ENCODE results near the gene PGAP2. TPM values are rescaled to one million over a fixed set of nuclear protein-coding genes. Genes with fewer than 3 reads are reported as not detected.

Gene PGAP2
- total RNA-seq, 1 experiment from 2014 or later = 27.2 TPM

- Mint-ChIP-seq H3K27ac (ENCODE audit: low read depth, unreplicated experiment) (peak overlapping the region; percentile 42), H3K4me1 (ENCODE audit: insufficient read depth, unreplicated experiment) (peaks cover 40% of the 10 kb centered on the region), H3K36me3 (ENCODE audit: insufficient read depth, unreplicated experiment) (peaks cover 59% of the 10 kb centered on the region), H3K27me3 (ENCODE audit: insufficient read depth, unreplicated experiment) (no peaks in the 10 kb centered on the region), H3K4me3 (ENCODE audit: unreplicated experiment) (no peak overlapping the region), H3K9me3 (ENCODE audit: unreplicated experiment) (no peaks in the 10 kb centered on the region)
- intact Hi-C loops (cut with micrococcal nuclease) = no loop called here
- ChIA-PET CTCF (interaction anchor here (1.2 to 1.5 kb wide), 3 partner anchors 15 to 238 kb away, joined by 6 to 12 read pairs (median 7); no protein-coding TSS in a partner anchor), POLR2A (interaction anchor here (0.6 kb wide), 1 partner anchor 37 kb away, joined by 3 read pairs; the partner anchor contains the start of gene NUP98)
- BruUV-seq (replicated peaks) = no TSS peak
- no peak for DNase-seq (ENCODE audit: unreplicated experiment)
- TF ChIP-seq CTCF (IDR thresholded peaks at IDR 0.05; ENCODE audit: unreplicated experiment) = no peak
Observed at GRCh38 chr11:3834349-3834663, 25.9 kb downstream of the PGAP2 start.

GRCh38 chr11:3834664-3835461 lies 26.5 kb downstream of the PGAP2 start:
- intact Hi-C loops (cut with micrococcal nuclease) = no loop called here
- Mint-ChIP-seq H3K27ac (ENCODE audit: low read depth, unreplicated experiment) (peak overlapping the region; percentile 82), H3K9me3 (ENCODE audit: unreplicated experiment) (no peaks in the 10 kb centered on the region), H3K27me3 (ENCODE audit: insufficient read depth, unreplicated experiment) (no peaks in the 10 kb centered on the region), H3K36me3 (ENCODE audit: insufficient read depth, unreplicated experiment) (peaks cover 54% of the 10 kb centered on the region), H3K4me1 (ENCODE audit: insufficient read depth, unreplicated experiment) (peaks cover 45% of the 10 kb centered on the region), H3K4me3 (ENCODE audit: unreplicated experiment) (no peak overlapping the region)
- DNase-seq (ENCODE audit: unreplicated experiment) = no peak
- POLR2A ChIA-PET = interaction anchor here (0.6 kb wide), 1 partner anchor 37 kb away, joined by 3 read pairs; the partner anchor contains the start of gene NUP98
- TF ChIP-seq CTCF (IDR thresholded peaks at IDR 0.05; ENCODE audit: unreplicated experiment) = no peak
- no TSS peak for BruUV-seq (replicated peaks)
- CTCF ChIA-PET = interaction anchor here (0.7 to 2.0 kb wide), 4 partner anchors 20 to 238 kb away, joined by 3 to 15 read pairs (median 6); partner anchors contain the start of gene STIM1

GRCh38 chr11:3835751-3836150 lies 27.4 kb downstream of the PGAP2 start:
- Mint-ChIP-seq H3K27me3 (ENCODE audit: insufficient read depth, unreplicated experiment) (no peaks in the 10 kb centered on the region), H3K4me3 (ENCODE audit: unreplicated experiment) (no peak overlapping the region), H3K36me3 (ENCODE audit: insufficient read depth, unreplicated experiment) (peaks cover 45% of the 10 kb centered on the region), H3K27ac (ENCODE audit: low read depth, unreplicated experiment) (peak overlapping the region; percentile 82), H3K4me1 (ENCODE audit: insufficient read depth, unreplicated experiment) (peaks cover 48% of the 10 kb centered on the region), H3K9me3 (ENCODE audit: unreplicated experiment) (no peaks in the 10 kb centered on the region)
- no TSS peak for BruUV-seq (replicated peaks)
- ChIA-PET POLR2A (no interaction called here), CTCF (interaction anchor here (0.7 to 2.0 kb wide), 3 partner anchors 19 to 237 kb away, joined by 3 to 15 read pairs (median 4); partner anchors contain the start of gene STIM1)
- DNase-seq (ENCODE audit: unreplicated experiment) = no peak
- intact Hi-C loops (cut with micrococcal nuclease) = no loop called here
- no peak for TF ChIP-seq CTCF (IDR thresholded peaks at IDR 0.05; ENCODE audit: unreplicated experiment)

GRCh38 chr11:3836903-3837302 lies 28.5 kb downstream of the PGAP2 start:
- Mint-ChIP-seq H3K9me3 (ENCODE audit: unreplicated experiment) (no peaks in the 10 kb centered on the region), H3K36me3 (ENCODE audit: insufficient read depth, unreplicated experiment) (peaks cover 35% of the 10 kb centered on the region), H3K4me3 (ENCODE audit: unreplicated experiment) (no peak overlapping the region), H3K27ac (ENCODE audit: low read depth, unreplicated experiment) (peak overlapping the region; percentile 42), H3K27me3 (ENCODE audit: insufficient read depth, unreplicated experiment) (no peaks in the 10 kb centered on the region), H3K4me1 (ENCODE audit: insufficient read depth, unreplicated experiment) (peaks cover 44% of the 10 kb centered on the region)
- DNase-seq (ENCODE audit: unreplicated experiment) = no peak
- POLR2A ChIA-PET = interaction anchor here (1.9 kb wide), 1 partner anchor 39 kb away, joined by 9 read pairs; the partner anchor contains the start of gene NUP98
- intact Hi-C loops (cut with micrococcal nuclease) = no loop called here
- BruUV-seq (replicated peaks) = no TSS peak
- CTCF ChIA-PET = interaction anchor here (0.6 to 20.5 kb wide), 8 partner anchors 13 to 233 kb away, joined by 3 to 1105 read pairs (median 7); partner anchors contain the start of genes PGAP2 and STIM1
- TF ChIP-seq CTCF (IDR thresholded peaks at IDR 0.05; ENCODE audit: unreplicated experiment) = no peak
